Prostate gland (tissue), 2 donors: Measurements from ENCODE around the gene RUBCN.

Experiments used
- CTCF ChIP-seq, 4 experiments: fragments of 200-600 bp in 2 of 4; fragments of 450-650 bp in 2 of 4; sonication (generic) in 2 of 4; IDR thresholded peaks; 1 replicate in 3 of 4; 2 replicates in 1 of 4; pipeline ENCODE4 v1.5.1; 2016 to 2019; ENCODE audit warnings: antibody characterized with exemption in 4 of 4, mild to moderate bottlenecking in 2 of 4, moderate library complexity in 2 of 4
- POLR2A ChIP-seq: fragments of 450-650 bp; IDR thresholded peaks from one replicate; pipeline ENCODE4 v1.6.1; 2016; ENCODE audit warnings: antibody characterized with exemption, mild to moderate bottlenecking
- POLR2AphosphoS5 ChIP-seq: sonication (generic); formaldehyde crosslinking; IDR thresholded peaks from one replicate; pipeline ENCODE4 v1.6.1; 2017; ENCODE audit warnings: antibody characterized with exemption

DNA sequence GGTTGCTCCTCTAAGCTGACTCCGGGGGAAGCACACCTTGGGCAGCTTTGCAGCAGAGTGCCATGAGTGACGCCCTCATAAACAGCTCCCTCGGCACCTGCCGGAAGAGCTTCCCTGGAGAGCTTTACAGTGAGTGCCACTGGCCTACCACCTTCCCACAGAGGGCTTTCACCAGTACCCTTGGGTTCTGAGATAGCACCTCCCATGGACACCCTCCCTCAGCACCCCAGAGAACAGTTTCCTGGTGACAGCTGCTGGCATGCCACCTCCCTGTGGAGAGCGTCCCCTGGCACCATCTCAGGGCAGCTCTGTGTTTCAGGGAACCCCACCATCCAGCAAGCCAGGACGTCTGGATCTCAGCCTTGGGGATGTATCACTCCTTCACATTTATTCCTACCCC lies 49.1 kb downstream of the RUBCN start:
- TF ChIP-seq CTCF (IDR thresholded peaks at IDR 0.05) (no peak), POLR2AphosphoS5 (no peak), POLR2A (no peak)
